Fibroblast of villous mesenchyme (primary cell): ENCODE measurements around the gene TCERG1L. TPM values are rescaled to one million over a fixed set of nuclear protein-coding genes. Genes with fewer than 3 reads are reported as not detected.

Source experiments
- DNase-seq: peaks from one replicate; pipeline ENCODE4 v3.0.0-alpha.2; 2010; ENCODE audit warnings: low read depth
- H3K4me3 ChIP-seq: 2 replicates; pipeline ENCODE4 v1.5.1; 2011; ENCODE audit warnings: low read depth, mild to moderate bottlenecking, low read length
- CTCF ChIP-seq: IDR thresholded peaks from 2 replicates; pipeline ENCODE4 v1.5.1; 2012; ENCODE audit warnings: low read depth, mild to moderate bottlenecking, low read length; ENCODE audit not compliant: insufficient read depth
- total RNA-seq: library from RNA; depleted of rRNA; stranded (reverse); fragments of >200 nt; gene quantifications from 2 replicates; pipeline ENCODE4 v1.2.3, GENCODE V29; 2012

Gene TCERG1L
- total RNA-seq, 1 donor, result not detected

DNA sequence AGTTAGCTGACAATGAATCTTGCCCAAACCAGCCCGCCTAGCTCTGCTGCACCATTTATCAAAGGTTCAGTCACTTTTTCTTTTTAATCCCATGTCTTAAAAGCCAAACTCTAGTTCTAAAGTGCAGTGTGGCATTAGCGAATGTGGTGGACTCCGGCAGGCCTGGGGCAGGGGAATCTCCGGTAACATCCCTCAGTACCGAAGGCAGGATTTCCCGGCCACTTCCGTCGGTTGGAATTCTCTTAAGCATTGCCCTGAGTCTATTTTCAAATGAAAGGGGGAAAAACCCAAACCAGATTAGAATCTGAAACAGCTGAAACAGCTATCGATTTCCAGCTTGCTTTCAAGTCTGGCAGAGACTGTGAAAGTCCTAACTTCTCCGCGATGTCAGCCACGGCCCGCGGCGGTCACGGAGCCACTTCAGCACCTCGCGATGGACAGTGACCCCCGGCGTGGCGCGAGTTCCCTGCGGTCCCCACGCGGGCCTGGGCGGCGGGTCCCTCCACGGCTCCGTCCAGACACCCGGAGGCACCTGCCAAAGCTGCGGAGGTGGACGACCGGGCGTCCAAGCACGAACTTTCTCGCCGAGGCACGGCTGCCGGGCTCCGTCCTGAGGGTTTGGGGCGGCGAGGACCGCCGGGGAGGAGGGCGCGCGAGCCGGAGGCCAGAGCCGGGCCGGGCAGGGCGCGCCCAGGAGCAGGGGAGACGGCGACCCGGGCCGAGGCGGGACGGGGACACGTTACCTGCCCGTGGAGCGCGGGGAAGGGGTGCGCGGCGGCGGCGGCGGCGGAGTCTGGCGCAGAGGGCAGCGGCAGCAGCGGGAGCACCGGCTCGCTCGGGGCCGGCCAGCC lies 745 bp downstream of the TCERG1L start:
- no peak for TF ChIP-seq CTCF
- no peak overlapping the region for H3K4me3 ChIP-seq
- no peak for DNase-seq

DNA sequence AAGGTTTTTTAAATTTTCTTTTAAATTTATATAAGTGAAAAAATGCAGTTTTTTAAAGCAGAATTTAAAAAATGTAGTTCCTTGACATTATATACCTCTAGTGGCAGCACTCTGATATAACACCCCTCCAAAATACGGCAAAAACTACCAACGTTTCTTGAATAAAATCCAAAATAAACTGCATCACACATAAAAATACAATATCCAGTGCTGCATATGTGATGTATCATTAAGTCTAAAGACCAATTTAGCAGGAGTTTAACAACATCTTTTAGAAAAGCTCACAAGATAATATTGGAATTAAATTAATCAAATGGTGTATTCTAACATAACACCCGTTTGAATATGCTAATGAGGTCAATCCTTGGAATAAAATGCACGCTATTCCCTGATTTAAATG lies 1.4 kb downstream of the TCERG1L start:
- peak; percentile 21 for TF ChIP-seq CTCF
- H3K4me3 ChIP-seq, result no peak overlapping the region
- DNase-seq, result no peak

DNA sequence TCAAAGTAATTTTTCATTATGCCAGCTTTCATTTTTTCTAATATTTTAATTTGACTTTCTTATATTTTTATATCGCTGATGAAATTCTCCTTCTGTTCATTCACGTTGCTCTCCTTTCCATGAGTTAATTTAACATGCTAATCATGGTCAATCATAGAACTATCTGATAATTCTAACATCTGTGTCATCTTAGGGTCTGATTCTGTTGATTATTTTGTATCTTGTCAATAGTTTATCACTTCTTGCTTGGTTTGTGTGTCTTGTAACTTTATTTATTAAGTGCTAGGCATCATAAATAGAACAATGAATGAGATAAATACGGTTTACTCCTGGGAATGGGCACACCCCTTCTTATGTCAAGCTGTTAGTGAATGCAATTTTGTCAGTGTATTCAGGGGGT lies 11.0 kb downstream of the TCERG1L start:
- no peak for DNase-seq
- H3K4me3 ChIP-seq, result no peak overlapping the region
- TF ChIP-seq CTCF, result no peak

DNA sequence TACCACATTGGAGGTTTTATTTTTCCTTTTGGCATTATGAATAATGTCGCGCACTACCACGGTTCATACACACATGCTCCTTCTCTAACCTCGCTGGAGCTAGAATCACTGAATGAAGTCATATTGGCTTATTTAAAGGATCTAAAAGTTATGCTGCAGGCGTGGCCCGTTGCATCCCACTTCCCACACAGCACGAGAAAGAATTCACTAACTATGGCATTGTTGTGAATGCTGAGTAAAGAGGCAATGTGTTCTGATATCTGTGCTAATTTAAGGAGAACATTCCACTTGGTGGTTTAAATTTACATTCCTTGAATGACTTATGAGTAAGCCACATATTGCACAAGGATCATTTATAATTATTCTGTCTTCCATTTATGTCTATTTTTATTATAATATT lies 20.7 kb downstream of the TCERG1L start:
- no peak for DNase-seq
- no peak for TF ChIP-seq CTCF
- H3K4me3 ChIP-seq, result no peak overlapping the region

- DNase-seq, result no peak
- TF ChIP-seq CTCF, result no peak
- H3K4me3 ChIP-seq, result no peak overlapping the region
These were observed 22.9 kb downstream of the TCERG1L start for GRCh38 chr10:131288648-131289047.

GRCh38 chr10:131282961-131283360 lies 28.6 kb downstream of the TCERG1L start:
- no peak for DNase-seq
- no peak for TF ChIP-seq CTCF
- H3K4me3 ChIP-seq, result no peak overlapping the region

- no peak for DNase-seq
- H3K4me3 ChIP-seq, result no peak overlapping the region
- no peak for TF ChIP-seq CTCF
These were observed 31.4 kb downstream of the TCERG1L start for GRCh38 chr10:131280101-131280500.
